GM18867 (cell line): Measurements from ENCODE around the gene DPF1.
A peak's percentile ranks its signal among the peaks of the same experiment; 100 is the strongest.

ENCODE experiments used
- ATAC-seq: cut with Tn5 transposase; IDR thresholded peaks from one replicate; pipeline ENCODE4 v1.9.1; 2021; ENCODE audit warnings: mild to moderate bottlenecking, moderate library complexity; ENCODE audit not compliant: unreplicated experiment

DPF1 gene

GRCh38 chr19:38221919-38222830, 1.8 kb downstream of the DPF1 start:
- ATAC-seq, result no peak

- ATAC-seq, result no peak
Observed at GRCh38 chr19:38221421-38221820, 2.6 kb downstream of the DPF1 start.

- no peak for ATAC-seq
Observed at GRCh38 chr19:38219221-38219620, 4.8 kb downstream of the DPF1 start.

- no peak for ATAC-seq
Observed at GRCh38 chr19:38218204-38218603, 5.8 kb downstream of the DPF1 start.

- ATAC-seq, result no peak
Observed at GRCh38 chr19:38216785-38217641, 7.0 kb downstream of the DPF1 start.

- ATAC-seq, result peak; percentile 53
Observed at GRCh38 chr19:38213911-38214625, 10.0 kb downstream of the DPF1 start.

GRCh38 chr19:38213469-38213868, 10.6 kb downstream of the DPF1 start:
- no peak for ATAC-seq

GRCh38 chr19:38211766-38212165, 12.3 kb downstream of the DPF1 start:
- no peak for ATAC-seq

- no peak for ATAC-seq
Observed at GRCh38 chr19:38211151-38211591, 12.9 kb downstream of the DPF1 start.

GRCh38 chr19:38210458-38210987, 13.5 kb downstream of the DPF1 start:
- ATAC-seq, result no peak

GRCh38 chr19:38209671-38210457, 14.2 kb downstream of the DPF1 start:
- ATAC-seq, result no peak

GRCh38 chr19:38209152-38209551, 14.9 kb downstream of the DPF1 start:
- ATAC-seq, result no peak

GRCh38 chr19:38208571-38208970, 15.5 kb downstream of the DPF1 start:
- ATAC-seq, result no peak

GRCh38 chr19:38207543-38207942, 16.5 kb downstream of the DPF1 start:
- ATAC-seq, result no peak

GRCh38 chr19:38206928-38207327, 17.1 kb downstream of the DPF1 start:
- no peak for ATAC-seq

- no peak for ATAC-seq
Observed at GRCh38 chr19:38206006-38206745, 17.8 kb downstream of the DPF1 start.

GRCh38 chr19:38204728-38205127, 19.3 kb downstream of the DPF1 start:
- no peak for ATAC-seq

- ATAC-seq, result no peak
Observed at GRCh38 chr19:38204096-38204495, 19.9 kb downstream of the DPF1 start.

- no peak for ATAC-seq
Observed at GRCh38 chr19:38203197-38203596, 20.8 kb downstream of the DPF1 start.
